ENCODE measurements around the gene PID1. TPM values are rescaled to one million over a fixed set of nuclear protein-coding genes. Genes with fewer than 3 reads are reported as not detected.

The PID1 gene
- total and polyA plus RNA-seq, 8 donors, result 2.9 to 13.5 (median 4.7) TPM

DNA sequence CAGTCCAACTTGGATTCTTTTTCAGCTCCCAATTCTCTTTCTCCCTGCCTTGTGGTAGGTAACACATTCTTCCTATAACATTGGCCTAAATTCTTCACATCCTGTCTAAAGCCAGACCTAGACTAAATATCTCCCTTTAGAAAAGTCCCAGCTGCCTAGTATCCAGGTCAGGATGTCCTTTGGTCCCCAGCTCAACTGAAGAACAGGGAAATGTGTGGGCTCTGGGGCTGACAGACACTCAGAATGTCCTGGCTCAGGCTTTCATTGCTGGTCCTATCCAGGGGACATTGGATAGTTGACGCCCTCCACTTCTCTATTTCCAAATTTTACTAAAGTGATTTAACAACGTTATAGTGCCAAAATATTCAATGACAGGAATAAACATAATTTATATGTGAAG lies 219.3 kb downstream of the PID1 start:
- DNase-seq (no peak), FAIRE-seq (no peak), ATAC-seq (no peak)
- Histone ChIP-seq H3K27ac (no peak overlapping the region), H3K27me3 (no peaks in the 10 kb centered on the region), H3K4me1 (no peaks in the 10 kb centered on the region), H3K4me3 (no peak overlapping the region), H3K9me3 (no peaks in the 10 kb centered on the region), H3K36me3 (no peaks in the 10 kb centered on the region)
- intact Hi-C loops (cut with DNase I), result no loop called here
- WGBS, 2 donors, result 79 to 82% methylated on average over 2 of the region's 2 CpGs
- TF ChIP-seq, protein P1, sequence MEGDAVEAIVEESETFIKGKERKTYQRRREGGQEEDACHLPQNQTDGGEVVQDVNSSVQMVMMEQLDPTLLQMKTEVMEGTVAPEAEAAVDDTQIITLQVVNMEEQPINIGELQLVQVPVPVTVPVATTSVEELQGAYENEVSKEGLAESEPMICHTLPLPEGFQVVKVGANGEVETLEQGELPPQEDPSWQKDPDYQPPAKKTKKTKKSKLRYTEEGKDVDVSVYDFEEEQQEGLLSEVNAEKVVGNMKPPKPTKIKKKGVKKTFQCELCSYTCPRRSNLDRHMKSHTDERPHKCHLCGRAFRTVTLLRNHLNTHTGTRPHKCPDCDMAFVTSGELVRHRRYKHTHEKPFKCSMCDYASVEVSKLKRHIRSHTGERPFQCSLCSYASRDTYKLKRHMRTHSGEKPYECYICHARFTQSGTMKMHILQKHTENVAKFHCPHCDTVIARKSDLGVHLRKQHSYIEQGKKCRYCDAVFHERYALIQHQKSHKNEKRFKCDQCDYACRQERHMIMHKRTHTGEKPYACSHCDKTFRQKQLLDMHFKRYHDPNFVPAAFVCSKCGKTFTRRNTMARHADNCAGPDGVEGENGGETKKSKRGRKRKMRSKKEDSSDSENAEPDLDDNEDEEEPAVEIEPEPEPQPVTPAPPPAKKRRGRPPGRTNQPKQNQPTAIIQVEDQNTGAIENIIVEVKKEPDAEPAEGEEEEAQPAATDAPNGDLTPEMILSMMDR (IDR thresholded peaks at IDR 0.05), result no peak

DNA sequence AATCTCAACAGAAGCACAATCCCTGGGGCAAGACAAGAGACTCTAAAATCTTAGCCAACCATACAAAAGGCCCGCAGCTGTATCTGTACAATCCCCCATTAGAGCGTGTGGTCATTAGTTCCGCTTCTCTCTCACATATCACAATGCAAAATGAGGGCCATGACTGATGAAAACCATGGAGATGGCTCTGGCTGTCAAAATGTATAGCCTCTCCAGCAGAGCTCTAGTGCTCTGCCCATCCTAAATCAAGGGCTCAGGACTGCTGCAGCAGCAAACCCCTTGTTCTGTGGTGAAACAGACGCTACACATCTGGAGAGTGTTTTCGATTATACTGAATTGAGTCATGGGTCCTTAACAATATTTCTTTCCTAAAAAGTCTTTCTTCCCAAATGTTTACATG lies 221.0 kb downstream of the PID1 start:
- Histone ChIP-seq H3K9me3 (no peaks in the 10 kb centered on the region), H3K36me3 (no peaks in the 10 kb centered on the region), H3K4me1 (no peaks in the 10 kb centered on the region), H3K4me3 (no peak overlapping the region), H3K27ac (no peak overlapping the region), H3K27me3 (no peaks in the 10 kb centered on the region)
- FAIRE-seq, result no peak
- WGBS, 2 donors, result 90 to 91% methylated on average over 5 of the region's 5 CpGs
- TF ChIP-seq, protein P1 (IDR thresholded peaks at IDR 0.05), result no peak
- ATAC-seq, result no peak
- intact Hi-C loops (cut with DNase I), result no loop called here
- no peak for DNase-seq

- Histone ChIP-seq H3K4me3 (no peak overlapping the region), H3K27me3 (no peaks in the 10 kb centered on the region), H3K4me1 (no peaks in the 10 kb centered on the region), H3K9me3 (no peaks in the 10 kb centered on the region), H3K27ac (no peak overlapping the region), H3K36me3 (no peaks in the 10 kb centered on the region)
- ATAC-seq (no peak), DNase-seq (no peak), FAIRE-seq (no peak)
- WGBS, 2 donors, result 72 to 73% methylated on average over 2 of the region's 2 CpGs
- intact Hi-C loops (cut with DNase I), result no loop called here
- TF ChIP-seq, protein P1 (IDR thresholded peaks at IDR 0.05), result no peak
These were observed 223.0 kb downstream of the PID1 start for GRCh38 chr2:229048134-229048533.

DNA sequence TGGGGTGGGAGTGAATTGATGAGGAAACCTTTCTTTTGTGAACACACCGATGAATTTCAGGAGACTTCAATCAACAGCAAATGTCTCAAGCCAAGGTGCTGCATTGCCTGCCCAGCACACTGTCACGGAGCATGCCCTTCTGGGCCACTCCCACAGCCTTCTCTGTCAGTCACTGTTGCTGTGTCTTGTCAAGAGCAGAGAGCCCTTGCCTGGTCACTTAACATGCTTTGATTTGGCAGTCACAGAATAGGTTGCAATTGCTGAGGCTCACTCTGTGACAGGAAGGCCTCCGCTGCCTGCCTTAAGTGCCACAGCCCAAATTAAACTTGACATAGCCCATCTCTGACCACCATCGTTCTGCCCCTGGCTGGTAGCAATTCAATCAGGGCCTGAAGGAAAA lies 225.4 kb downstream of the PID1 start:
- H3K9me3 ChIP-seq, result no peaks in the 10 kb centered on the region
- DNase-seq (no peak), ATAC-seq (no peak), FAIRE-seq (no peak)
- intact Hi-C loops (cut with DNase I), result no loop called here
- H3K4me3 ChIP-seq, result no peak overlapping the region
- H3K4me1 ChIP-seq, result no peaks in the 10 kb centered on the region
- H3K27ac ChIP-seq, result no peak overlapping the region
- TF ChIP-seq, protein P1 (IDR thresholded peaks at IDR 0.05), result no peak
- 79 to 84% methylated on average over 4 of the region's 4 CpGs for WGBS, 2 donors
- no peaks in the 10 kb centered on the region for H3K27me3 ChIP-seq
- no peaks in the 10 kb centered on the region for H3K36me3 ChIP-seq

GRCh38 chr2:229044581-229044980 lies 226.5 kb downstream of the PID1 start:
- 39 to 82% methylated on average over 4 of the region's 4 CpGs for WGBS, 2 donors
- no peaks in the 10 kb centered on the region for H3K27me3 ChIP-seq
- DNase-seq, result no peak
- H3K9me3 ChIP-seq, result no peaks in the 10 kb centered on the region
- no peaks in the 10 kb centered on the region for H3K4me1 ChIP-seq
- no peak for FAIRE-seq
- intact Hi-C loops (cut with DNase I), result no loop called here
- H3K4me3 ChIP-seq, result no peak overlapping the region
- TF ChIP-seq, protein P1 (IDR thresholded peaks at IDR 0.05), result no peak
- no peaks in the 10 kb centered on the region for H3K36me3 ChIP-seq
- no peak overlapping the region for H3K27ac ChIP-seq
- ATAC-seq, result no peak

Measured in pancreas (tissue), 10 donors.